ENCODE measurements around the gene RGL4.
"Not testable (repeated sequence)": the region's sequence is repeated elsewhere in the genome, so short reads cannot be mapped to it uniquely, and the experiment has no call there.

The RGL4 gene

GRCh38 chr22:23698094-23698493, 7.3 kb downstream of the RGL4 start:
- no peak for DNase-seq (ENCODE audit: low read depth)

GRCh38 chr22:23698673-23699235, 7.9 kb downstream of the RGL4 start:
- no peak for DNase-seq (ENCODE audit: low read depth)

GRCh38 chr22:23700706-23701105, 9.9 kb downstream of the RGL4 start:
- no peak for DNase-seq (ENCODE audit: low read depth)

- no peak for DNase-seq (ENCODE audit: low read depth)
These were observed 13.2 kb downstream of the RGL4 start for GRCh38 chr22:23704062-23704461.

- no peak for DNase-seq (ENCODE audit: low read depth)
These were observed 14.0 kb downstream of the RGL4 start for GRCh38 chr22:23704829-23705228.

GRCh38 chr22:23705358-23705757, 14.5 kb downstream of the RGL4 start:
- no peak for DNase-seq (ENCODE audit: low read depth)

GRCh38 chr22:23708270-23708669, 17.5 kb downstream of the RGL4 start:
- DNase-seq (ENCODE audit: low read depth) = no peak

GRCh38 chr22:23709107-23709506, 18.3 kb downstream of the RGL4 start:
- no peak for DNase-seq (ENCODE audit: low read depth)

- DNase-seq (ENCODE audit: low read depth) = no peak
These were observed 21.4 kb downstream of the RGL4 start for GRCh38 chr22:23712256-23712655.

GRCh38 chr22:23713696-23714595, 23.1 kb downstream of the RGL4 start:
- DNase-seq (ENCODE audit: low read depth) = no peak

GRCh38 chr22:23714596-23715578, 24.1 kb downstream of the RGL4 start:
- DNase-seq (ENCODE audit: low read depth) = no peak

- no peak for DNase-seq (ENCODE audit: low read depth)
These were observed 25.1 kb downstream of the RGL4 start for GRCh38 chr22:23715806-23716375.

GRCh38 chr22:23716811-23717801, 26.3 kb downstream of the RGL4 start:
- DNase-seq (ENCODE audit: low read depth) = peak; percentile 49

GRCh38 chr22:23718371-23719165, 27.8 kb downstream of the RGL4 start:
- no peak for DNase-seq (ENCODE audit: low read depth)

- DNase-seq (ENCODE audit: low read depth) = no peak
These were observed 30.0 kb downstream of the RGL4 start for GRCh38 chr22:23720855-23721254.

GRCh38 chr22:23722160-23722559, 31.3 kb downstream of the RGL4 start:
- no peak for DNase-seq (ENCODE audit: low read depth)

- no peak for DNase-seq (ENCODE audit: low read depth)
These were observed 31.9 kb downstream of the RGL4 start for GRCh38 chr22:23722724-23723123.

- DNase-seq (ENCODE audit: low read depth) = not testable (repeated sequence)
These were observed 37.3 kb downstream of the RGL4 start for GRCh38 chr22:23728108-23728507.

GRCh38 chr22:23737696-23738095, 46.9 kb downstream of the RGL4 start:
- DNase-seq (ENCODE audit: low read depth) = no peak
